Transverse colon (tissue), 4 donors: Measurements from ENCODE around the gene CCNF. TPM values are rescaled to one million over a fixed set of nuclear protein-coding genes. Genes with fewer than 3 reads are reported as not detected.

Experiments used
- DNase-seq: peaks from one replicate; pipeline ENCODE4 v3.0.0-alpha.2; 2019
- H3K27ac ChIP-seq, 4 donors: fragments of 200-600 bp; sonication (generic); 2 replicates each; pipeline ENCODE4 v1.5.1; 2016 to 2018; ENCODE audit warnings: inconsistent platforms in 4 of 4
- H3K27me3 ChIP-seq: fragments of 200-600 bp; sonication (generic); 2 replicates; pipeline ENCODE4 v1.5.1; 2017; ENCODE audit warnings: inconsistent platforms
- H3K36me3 ChIP-seq, 4 donors: fragments of 200-600 bp; sonication (generic); 2 replicates each; pipeline ENCODE4 v1.5.1; 2017 to 2019; ENCODE audit warnings: inconsistent platforms in 4 of 4
- H3K4me1 ChIP-seq, 4 donors: fragments of 200-600 bp; sonication (generic); 2 replicates each; pipeline ENCODE4 v1.5.1; 2017 to 2020; ENCODE audit warnings: inconsistent platforms in 4 of 4
- H3K4me3 ChIP-seq, 4 donors: fragments of 200-600 bp; sonication (generic); 1 replicate in 1 of 4; 2 replicates in 3 of 4; pipeline versions ENCODE4 v1.5.1 to v1.6.1; 2017 to 2019; ENCODE audit warnings: inconsistent platforms in 4 of 4
- H3K9me3 ChIP-seq, 2 donors: fragments of 200-600 bp; sonication (generic); 2 replicates each; pipeline ENCODE4 v1.5.1; 2017 to 2019; ENCODE audit warnings: inconsistent platforms in 2 of 2
- CTCF ChIP-seq, 5 experiments: fragments of 200-600 bp in 3 of 5; fragments of 450-650 bp in 2 of 5; sonication (generic) in 3 of 5; IDR thresholded peaks; 1 replicate in 2 of 5; 2 replicates in 3 of 5; pipeline ENCODE4 v1.5.1; 2016 to 2017; ENCODE audit warnings: antibody characterized with exemption in 5 of 5, inconsistent platforms in 3 of 5, mild to moderate bottlenecking in 2 of 5, moderate library complexity in 1 of 5
- EP300 ChIP-seq: sonication (generic); formaldehyde crosslinking; IDR thresholded peaks from one replicate; pipeline ENCODE4 v1.6.1; 2017; ENCODE audit warnings: antibody characterized with exemption, low read depth
- POLR2A ChIP-seq: fragments of 450-650 bp; IDR thresholded peaks from one replicate; pipeline ENCODE4 v1.6.1; 2016; ENCODE audit warnings: antibody characterized with exemption, mild to moderate bottlenecking, moderate library complexity
- POLR2AphosphoS5 ChIP-seq, 3 donors: sonication (generic); formaldehyde crosslinking; IDR thresholded peaks; one replicate each; pipeline ENCODE4 v1.6.1; 2016; ENCODE audit warnings: antibody characterized with exemption in 3 of 3
- WGBS, 2 donors: methylation state at CpG; one replicate each; pipeline ENCODE4 v1.1.5; 2018; ENCODE audit warnings: low coverage in 1 of 2; 5-methylcytosine and 5-hydroxymethylcytosine counted together
- in situ Hi-C, 4 donors: fragments of 200-750 bp; cut with MboI; loops; one replicate each; pipeline versions ENCODE4 v1.15.0 to v1.15.1; 2017; ENCODE audit warnings: low sequenced_read_pairs in 3 of 4, low pct_ligation_motif_present in 1 of 4, low pct_unique_long_range_greater_than_20kb in 1 of 4
- intact Hi-C: fragments of 100-400 bp; cut with DNase I; formaldehyde crosslinking; loops from one replicate; pipeline ENCODE4 v1.15.1; 2023; ENCODE audit warnings: low total_unique reads
- total RNA-seq, 4 donors: library from RNA; depleted of rRNA; stranded (reverse); fragments of >200 nt; gene quantifications; one replicate each; pipeline ENCODE4 v1.1.0, GENCODE V29; 2016

Gene CCNF
- total RNA-seq, 4 donors from 2014 or later = 0.75 to 24.9 (median 2.3) TPM

DNA sequence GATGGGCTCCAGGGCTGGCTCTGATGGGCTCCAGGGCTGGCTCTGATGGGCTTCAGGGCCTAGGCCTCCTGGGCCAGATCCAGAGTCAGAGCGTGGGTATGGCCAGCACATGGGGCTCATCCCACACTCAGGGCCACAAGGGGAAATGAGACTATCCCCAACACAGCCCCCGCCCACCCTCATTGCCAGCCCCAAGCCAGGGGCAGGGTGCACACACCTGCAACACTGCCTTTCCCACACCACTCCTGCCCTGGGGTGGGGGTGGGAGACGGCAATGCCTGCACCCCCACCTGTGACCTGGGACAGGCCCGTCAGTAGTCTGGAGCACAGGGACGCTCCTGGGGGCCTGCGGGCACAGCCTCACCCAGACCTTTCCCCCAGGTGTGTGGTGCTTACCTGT, 70.2 kb downstream of the CCNF start:
- Histone ChIP-seq H3K27me3 (no peaks in the 10 kb centered on the region), H3K9me3 (no peaks in the 10 kb centered on the region), H3K4me3 (no peak overlapping the region), H3K36me3 (no peaks in the 10 kb centered on the region), H3K4me1 (peaks cover 6 to 31% (median 11%) of the 10 kb centered on the region in 4 donors), H3K27ac (no peak overlapping the region)
- TF ChIP-seq POLR2A (no peak), EP300 (no peak), POLR2AphosphoS5 (IDR thresholded peaks at IDR 0.05) (no peak), CTCF (IDR thresholded peaks at IDR 0.05) (no peak)
- intact Hi-C loops (loop anchor here (5.0 kb wide), 1 partner anchor 157 kb away; the partner anchor contains the start of gene ABCA3), in situ Hi-C loops (loop anchor here (10.0 to 25.0 kb wide), 4 partner anchors 65 to 337 kb away; partner anchors contain the start of genes ABCA3 (in 2 of the 4), CASKIN1 (in 1 of the 4) and TRAF7 (in 1 of the 4))
- WGBS, 2 donors = 91% methylated on average over 6 of the region's 6 CpGs; no CpG with 5 or more reads in 1 of the 2 donors
- DNase-seq = no peak

DNA sequence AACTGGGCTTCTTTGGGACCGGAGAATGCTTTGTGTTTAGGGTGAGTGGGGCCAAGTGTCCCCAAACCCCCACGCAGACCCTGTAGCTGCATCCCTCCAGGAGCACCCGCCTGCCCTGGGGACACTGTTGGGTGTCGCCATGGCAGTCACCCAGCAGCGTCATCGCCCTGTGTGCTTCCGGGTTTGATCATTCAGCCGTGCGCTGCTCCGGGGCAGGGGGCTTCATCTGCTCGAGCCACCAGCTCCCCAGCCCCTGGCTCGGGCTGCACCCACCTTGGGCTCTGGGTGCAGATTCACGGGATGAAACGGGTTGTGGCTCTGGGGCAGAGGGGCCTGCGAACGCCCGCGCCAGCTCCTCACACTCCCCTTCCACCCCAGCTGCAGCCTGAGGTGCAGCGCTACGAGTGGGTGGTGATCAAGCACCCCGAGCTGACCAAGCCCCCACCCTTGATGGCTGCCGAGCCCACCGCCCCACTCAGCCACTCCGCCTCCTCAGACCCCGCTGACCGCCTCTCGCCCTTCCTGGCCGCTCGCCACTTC, 70.7 kb downstream of the CCNF start:
- in situ Hi-C loops = loop anchor here (10.0 to 25.0 kb wide), 4 partner anchors 65 to 338 kb away; partner anchors contain the start of genes ABCA3 (in 2 of the 4), CASKIN1 (in 1 of the 4) and TRAF7 (in 1 of the 4)
- Histone ChIP-seq H3K4me1 (peaks cover 6 to 31% (median 11%) of the 10 kb centered on the region in 4 donors), H3K27ac (no peak overlapping the region), H3K9me3 (no peaks in the 10 kb centered on the region), H3K4me3 (no peak overlapping the region), H3K27me3 (no peaks in the 10 kb centered on the region), H3K36me3 (no peaks in the 10 kb centered on the region)
- DNase-seq = no peak
- no peak for TF ChIP-seq POLR2A
- intact Hi-C loops = loop anchor here (5.0 kb wide), 1 partner anchor 158 kb away; the partner anchor contains the start of gene ABCA3
- WGBS, 2 donors = 91% methylated on average over 20 of the region's 29 CpGs; no CpG with 5 or more reads in 1 of the 2 donors

- TF ChIP-seq EP300 = no peak
- peaks cover 6 to 31% (median 11%) of the 10 kb centered on the region in 4 donors for H3K4me1 ChIP-seq
- no peaks in the 10 kb centered on the region for H3K36me3 ChIP-seq
- H3K4me3 ChIP-seq = no peak overlapping the region
- in situ Hi-C loops (no loop called here), intact Hi-C loops (no loop called here)
- H3K27ac ChIP-seq = no peak overlapping the region
- no peak for DNase-seq
- no peaks in the 10 kb centered on the region for H3K27me3 ChIP-seq
- WGBS, 2 donors = 86% methylated on average over 19 of the region's 20 CpGs; no CpG with 5 or more reads in 1 of the 2 donors
- no peaks in the 10 kb centered on the region for H3K9me3 ChIP-seq
These were observed 71.2 kb downstream of the CCNF start for GRCh38 chr16:2500430-2500917.

- Histone ChIP-seq H3K36me3 (no peaks in the 10 kb centered on the region), H3K27ac (peak overlapping the region in 2 of 4 donors; percentile 55 to 68), H3K9me3 (no peaks in the 10 kb centered on the region), H3K27me3 (no peaks in the 10 kb centered on the region), H3K4me1 (peaks cover 6 to 31% (median 11%) of the 10 kb centered on the region in 4 donors), H3K4me3 (peak overlapping the region in 1 of 4 donors; percentile 20)
- intact Hi-C loops = no loop called here
- WGBS, 2 donors = 45% methylated on average over 15 of the region's 23 CpGs; no CpG with 5 or more reads in 1 of the 2 donors
- peak; percentile 86 for DNase-seq
- in situ Hi-C loops = no loop called here
- TF ChIP-seq EP300 (no peak), POLR2A (no peak), POLR2AphosphoS5 (IDR thresholded peaks at IDR 0.05) (no peak), CTCF (IDR thresholded peaks at IDR 0.05) (peak; percentile 97 to 99 (median 99))
These were observed 71.9 kb downstream of the CCNF start for GRCh38 chr16:2500918-2501750.
